ENCODE measurements around the gene NT5C1B.

NT5C1B gene

GRCh38 chr2:18514526-18515461, 74.6 kb downstream of the NT5C1B start:
- DNase-seq: no peak

All from activated CD4-positive, alpha-beta T cell treated with anti-CD3 and anti-CD28 coated beads, Interleukin-10, Interleukin-2, amounts not matched to agents 100 ng/mL and 50 ng/mL, durations not matched to agents 16 hours and 8 hours (primary cell).